Panc1 (cell line): ENCODE results near the gene GRIK4. TPM values are rescaled to one million over a fixed set of nuclear protein-coding genes. Genes with fewer than 3 reads are reported as not detected.

Experiments
- ATAC-seq: fragments of 200-7000 bp; cut with Tn5 transposase; 2 replicates; pipeline ENCODE4 v1.9.1; 2020; ENCODE audit warnings: mild to moderate bottlenecking, moderate library complexity
- BruUV-seq: library from RNA; stranded (reverse); fragments of 400-500 nt; replicated peaks from 2 replicates; lab custom pipeline; 2021; lab: Mats Ljungman, UMichigan
- CTCF ChIA-PET: fragments of 300-600 bp; sonication (Branson Sonifier 250); formaldehyde crosslinking; loops from one replicate; lab custom pipeline; 2022; ENCODE audit warnings: antibody characterized with exemption; lab: Charles Lee
- POLR2A ChIA-PET: fragments of 300-600 bp; sonication (Branson Sonifier 250); formaldehyde crosslinking; loops from one replicate; lab custom pipeline; 2022; ENCODE audit warnings: antibody characterized with exemption; lab: Charles Lee
- DNase-seq: peaks from one replicate; pipeline ENCODE4 v3.0.0-alpha.2; 2010; ENCODE audit warnings: low read depth, low spot score
- H3K27ac ChIP-seq: 2 replicates; pipeline ENCODE4 v1.5.1; 2011; ENCODE audit warnings: mild to moderate bottlenecking, low read length, inconsistent platforms
- H3K27me3 ChIP-seq: fragments of 200-500 bp; sonication (Bioruptor generic); 2 replicates; pipeline ENCODE4 v1.6.0; 2014; ENCODE audit warnings: low read length, inconsistent platforms; ENCODE audit not compliant: control insufficient read depth, insufficient read depth
- H3K36me3 ChIP-seq: fragments of 200-500 bp; sonication (Bioruptor generic); 2 replicates; pipeline ENCODE4 v1.5.1; 2014; ENCODE audit warnings: inconsistent platforms, mild to moderate bottlenecking, low read length, moderate library complexity; ENCODE audit not compliant: control insufficient read depth, insufficient read depth
- H3K4me1 ChIP-seq: 2 replicates; pipeline ENCODE4 v1.5.1; 2011; ENCODE audit warnings: inconsistent platforms, mild to moderate bottlenecking, low read length, moderate library complexity; ENCODE audit not compliant: control insufficient read depth, insufficient read depth
- H3K4me3 ChIP-seq, 2 experiments: 2 replicates each; pipeline ENCODE4 v1.5.1; 2011 to 2012; ENCODE audit warnings: low read depth in 2 of 2, low read length in 2 of 2, mild to moderate bottlenecking in 2 of 2, inconsistent platforms in 1 of 2, moderate library complexity in 1 of 2
- H3K9me3 ChIP-seq: fragments of 200-500 bp; sonication (Bioruptor generic); 2 replicates; pipeline ENCODE4 v1.5.1; 2014; ENCODE audit warnings: low read depth, mild to moderate bottlenecking, inconsistent platforms, low read length, moderate library complexity; ENCODE audit not compliant: control insufficient read depth, insufficient read depth
- CTCF ChIP-seq: fragments of 450-650 bp; IDR thresholded peaks from 2 replicates; pipeline ENCODE4 v1.5.1; 2017; ENCODE audit warnings: mild to moderate bottlenecking
- POLR2AphosphoS5 ChIP-seq: IDR thresholded peaks from 2 replicates; pipeline ENCODE4 v1.6.1; 2012; ENCODE audit warnings: mild to moderate bottlenecking, low read depth, low read length, moderate library complexity
- REST ChIP-seq, 2 experiments: IDR thresholded peaks; 2 replicates each; pipeline ENCODE4 v1.6.1; 2011 to 2012; ENCODE audit warnings: low read depth in 2 of 2, control low read depth in 1 of 2, low read length in 1 of 2, mild to moderate bottlenecking in 1 of 2, moderate library complexity in 1 of 2; ENCODE audit not compliant: insufficient read depth in 1 of 2
- SIN3A ChIP-seq: IDR thresholded peaks from 2 replicates; pipeline ENCODE4 v1.6.1; 2012; ENCODE audit warnings: low read depth, mild to moderate bottlenecking, low read length, moderate library complexity, borderline replicate concordance; ENCODE audit not compliant: insufficient read depth
- TCF7L2 ChIP-seq: IDR thresholded peaks from 2 replicates; pipeline ENCODE4 v1.6.1; 2011; ENCODE audit warnings: mild to moderate bottlenecking, low read depth, low read length, inconsistent platforms
- in situ Hi-C: cut with HindIII; loops from 2 replicates; pipeline ENCODE4 v1.10.0; 2016; ENCODE audit warnings: low sequenced_read_pairs, low pct_unique_long_range_greater_than_20kb
- intact Hi-C: fragments of 100-400 bp; cut with micrococcal nuclease; formaldehyde crosslinking; loops from one replicate; pipeline ENCODE4 v1.10.0; 2022; ENCODE audit not compliant: unreplicated experiment
- total RNA-seq: library from RNA; stranded (reverse); gene quantifications from one replicate; pipeline ENCODE4 v1.2.1, GENCODE V29; 2021; ENCODE audit not compliant: unreplicated experiment

Gene GRIK4
- total RNA-seq, 1 experiment from 2014 or later, result 0.62 TPM

GRCh38 chr11:120529911-120530310 is 18.4 kb downstream of the GRIK4 start:
- Histone ChIP-seq H3K4me1 (peaks cover 3% of the 10 kb centered on the region; the same call in 1 of the 2 replicates), H3K4me3 (no peak overlapping the region), H3K9me3 (no peaks in the 10 kb centered on the region), H3K36me3 (no peaks in the 10 kb centered on the region), H3K27me3 (no peaks in the 10 kb centered on the region), H3K27ac (no peak overlapping the region)
- no peak for DNase-seq
- CTCF ChIA-PET, result no interaction called here
- ATAC-seq, result no peak
- no TSS peak for BruUV-seq
- intact Hi-C loops, result no loop called here
- in situ Hi-C loops, result no loop called here
- POLR2A ChIA-PET, result interaction anchor here (0.5 kb wide), 1 partner anchor 913 kb away, joined by 3 read pairs; no protein-coding TSS in a partner anchor
- TF ChIP-seq SIN3A (no peak), TCF7L2 (no peak), REST (IDR thresholded peaks at IDR 0.05; ENCODE audit: insufficient read depth in 1 of 2, low read depth in 2 of 2, low read length in 1 of 2) (no peak), CTCF (no peak), POLR2AphosphoS5 (no peak)

DNA sequence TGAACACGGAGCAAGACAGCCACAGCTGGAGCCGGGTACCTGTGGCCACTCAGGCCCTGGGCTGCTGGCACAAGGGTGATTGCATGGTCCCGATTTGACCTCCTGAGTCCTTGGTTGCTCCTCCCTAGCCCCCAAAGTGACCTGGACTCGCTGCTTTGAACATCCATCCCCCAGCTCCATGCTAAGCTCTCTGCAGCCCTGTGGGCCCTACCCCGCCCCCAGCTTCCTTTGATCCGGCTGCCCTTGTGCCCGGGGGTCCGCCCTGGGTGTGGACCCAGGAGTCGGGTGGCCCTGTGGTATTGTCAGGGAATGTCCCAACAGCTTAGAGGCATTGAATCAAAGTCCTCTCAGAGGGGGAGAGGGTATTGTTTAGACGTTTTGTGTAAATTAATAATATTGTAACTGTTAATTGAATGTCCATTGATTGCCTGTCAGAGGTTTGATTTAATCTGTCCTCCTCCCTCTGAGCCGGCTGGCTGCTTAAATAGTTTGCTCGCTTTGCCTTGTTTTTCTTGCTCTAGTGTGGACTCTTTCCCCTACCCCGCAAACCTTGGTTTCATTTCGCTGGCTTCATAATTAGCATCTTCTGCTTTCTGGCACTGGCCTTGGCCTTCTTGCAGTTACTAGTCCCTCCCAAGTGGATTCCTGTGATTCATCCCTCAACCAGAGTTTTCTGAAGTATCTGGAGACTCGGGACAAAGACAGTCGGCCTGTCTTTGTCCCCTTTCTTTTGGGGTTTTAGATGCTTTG is 20.7 kb downstream of the GRIK4 start:
- Histone ChIP-seq H3K36me3 (no peaks in the 10 kb centered on the region), H3K4me3 (no peak overlapping the region), H3K27me3 (no peaks in the 10 kb centered on the region), H3K9me3 (no peaks in the 10 kb centered on the region), H3K4me1 (no peaks in the 10 kb centered on the region), H3K27ac (no peak overlapping the region; the same call in 1 of the 2 replicates)
- ChIA-PET CTCF (no interaction called here), POLR2A (no interaction called here)
- intact Hi-C loops (no loop called here), in situ Hi-C loops (no loop called here)
- no peak for TF ChIP-seq REST (IDR thresholded peaks at IDR 0.05; ENCODE audit: insufficient read depth in 1 of 2, low read depth in 2 of 2, low read length in 1 of 2)
- DNase-seq, result no peak
- BruUV-seq, result no TSS peak
- ATAC-seq, result no peak
